HG03432 (cell line): ENCODE data around the gene R3HDM4.
"Not testable (repeated sequence)": the region's sequence is repeated elsewhere in the genome, so short reads cannot be mapped to it uniquely, and the experiment has no call there.

Experiments used
- ATAC-seq: cut with Tn5 transposase; IDR thresholded peaks from one replicate; pipeline ENCODE4 v1.9.1; 2021; ENCODE audit warnings: mild to moderate bottlenecking, moderate library complexity; ENCODE audit not compliant: unreplicated experiment

The R3HDM4 gene

GRCh38 chr19:896434-896833 is 16.6 kb downstream of the R3HDM4 start:
- ATAC-seq, result no peak

GRCh38 chr19:892894-893689 is 19.9 kb downstream of the R3HDM4 start, which contains the start of the genes MED16 and RNU6-9:
Gene MED16, minus strand, starts transcription at chr19:893187. Its CDS starts 2,056 bp downstream, at chr19:891131.
Gene RNU6-9, plus strand, starts transcription at chr19:893484.
- ATAC-seq, result peak; percentile 81

GRCh38 chr19:892243-892893 is 20.7 kb downstream of the R3HDM4 start:
- ATAC-seq, result no peak

GRCh38 chr19:891421-892200 is 21.4 kb downstream of the R3HDM4 start:
- not testable (repeated sequence) for ATAC-seq

- no peak for ATAC-seq
These were observed 22.2 kb downstream of the R3HDM4 start for GRCh38 chr19:890831-891230.

- no peak for ATAC-seq
These were observed 23.2 kb downstream of the R3HDM4 start for GRCh38 chr19:889662-890295.

- ATAC-seq, result no peak
These were observed 24.2 kb downstream of the R3HDM4 start for GRCh38 chr19:888581-889385.

GRCh38 chr19:887599-887998 is 25.4 kb downstream of the R3HDM4 start:
- no peak for ATAC-seq

- no peak for ATAC-seq
These were observed 25.9 kb downstream of the R3HDM4 start for GRCh38 chr19:887072-887471.

- no peak for ATAC-seq
These were observed 27.3 kb downstream of the R3HDM4 start for GRCh38 chr19:885536-886224.

- ATAC-seq, result no peak
These were observed 28.4 kb downstream of the R3HDM4 start for GRCh38 chr19:884420-885211.

GRCh38 chr19:883661-884211 is 29.3 kb downstream of the R3HDM4 start:
- ATAC-seq, result no peak

GRCh38 chr19:882871-883497 is 30.0 kb downstream of the R3HDM4 start:
- ATAC-seq, result no peak

GRCh38 chr19:881385-882071 is 31.5 kb downstream of the R3HDM4 start:
- no peak for ATAC-seq

GRCh38 chr19:879711-880438 is 33.1 kb downstream of the R3HDM4 start:
- no peak for ATAC-seq

- not testable (repeated sequence) for ATAC-seq
These were observed 34.1 kb downstream of the R3HDM4 start for GRCh38 chr19:878751-879561.
